SKM-1 treated with dmso at 0.1 percent for 144 hours (cell line): ENCODE data around the gene MAP3K5.
A peak's percentile ranks its signal among the peaks of the same experiment; 100 is the strongest.

Experiments used
- DNase-seq: peaks from one replicate; lab custom pipeline; 2025; ENCODE audit not compliant: unreplicated experiment; lab: John Stamatoyannopoulos, UW

Gene MAP3K5

DNA sequence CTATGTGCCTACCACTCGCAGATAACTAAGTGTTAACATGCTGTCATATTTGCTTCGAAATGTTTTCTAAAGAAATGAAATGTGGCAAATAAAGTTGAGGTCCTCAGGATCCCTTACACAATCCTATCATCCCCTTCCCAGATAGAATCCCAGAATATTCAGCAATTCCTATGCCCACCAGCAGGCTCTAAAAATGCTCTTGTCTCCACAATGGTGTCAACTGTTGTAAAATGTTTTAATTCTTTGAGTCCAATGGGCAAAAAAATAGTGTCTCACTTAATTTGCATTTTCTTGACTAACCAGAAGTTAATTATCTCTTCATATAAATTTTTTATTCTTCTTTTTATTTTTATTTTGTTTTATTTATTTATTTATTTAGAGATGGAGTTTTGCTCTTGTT, 138.2 kb downstream of the MAP3K5 start:
- DNase-seq: no peak

DNA sequence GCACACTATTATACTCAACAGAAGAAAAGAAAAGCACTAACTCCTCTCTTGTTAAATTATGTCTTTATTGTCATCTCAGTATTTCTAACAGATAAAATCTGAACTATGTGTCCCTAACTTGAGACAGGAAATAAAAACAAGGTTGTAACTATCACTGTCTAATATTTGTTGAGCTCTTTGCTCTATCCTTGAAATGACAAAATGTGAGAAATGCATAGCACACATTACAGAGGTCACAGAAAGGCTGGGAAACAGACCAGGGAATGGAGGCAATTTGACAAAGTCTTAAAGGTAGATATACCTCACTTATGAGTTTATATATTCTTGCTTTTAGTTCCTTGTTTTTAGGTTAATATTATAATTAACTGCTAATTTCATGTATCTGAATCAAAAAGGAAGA, 139.6 kb downstream of the MAP3K5 start:
- DNase-seq: no peak

DNA sequence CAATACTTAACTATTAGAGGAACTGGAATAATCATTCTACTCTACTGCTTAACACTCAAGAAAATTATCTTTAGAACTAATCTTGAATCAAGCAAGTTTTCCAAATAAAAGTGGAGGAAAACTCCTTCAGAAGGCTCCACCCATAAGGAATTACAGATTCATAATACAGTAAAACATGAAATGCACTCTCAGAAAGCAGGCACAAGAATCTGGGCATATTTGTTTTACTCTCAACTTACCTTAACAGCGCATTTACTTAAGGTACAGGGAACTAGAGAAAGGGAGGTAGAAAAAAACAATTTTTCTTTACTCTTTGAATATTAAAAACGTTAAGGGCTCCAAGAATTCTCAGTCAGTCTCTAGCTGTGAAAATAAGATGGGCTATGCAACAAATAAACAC, 140.3 kb downstream of the MAP3K5 start:
- no peak for DNase-seq

DNA sequence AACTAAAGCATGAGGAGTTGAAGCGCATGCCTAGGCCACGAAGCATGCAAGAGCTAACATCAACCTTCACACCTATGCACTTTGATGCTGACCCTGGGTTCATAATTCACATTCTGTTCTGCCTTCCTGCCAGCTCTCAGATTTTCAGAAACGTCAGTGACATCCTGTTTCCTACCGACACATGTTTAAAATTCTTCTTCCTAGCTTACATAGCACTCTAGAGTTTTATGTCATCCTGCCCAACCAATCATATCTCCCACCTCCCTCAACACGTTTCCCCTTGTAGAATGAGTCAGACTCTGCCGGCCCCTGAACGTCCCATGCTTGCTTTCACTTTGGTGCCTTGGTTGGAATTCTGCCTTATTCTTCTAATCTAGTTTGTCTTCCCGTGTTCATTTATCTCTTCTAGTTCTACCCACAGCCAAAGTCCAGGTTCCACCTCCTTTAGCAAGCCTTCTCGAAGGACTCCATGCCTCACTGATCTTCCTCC, 144.9 kb downstream of the MAP3K5 start:
- DNase-seq: no peak

DNA sequence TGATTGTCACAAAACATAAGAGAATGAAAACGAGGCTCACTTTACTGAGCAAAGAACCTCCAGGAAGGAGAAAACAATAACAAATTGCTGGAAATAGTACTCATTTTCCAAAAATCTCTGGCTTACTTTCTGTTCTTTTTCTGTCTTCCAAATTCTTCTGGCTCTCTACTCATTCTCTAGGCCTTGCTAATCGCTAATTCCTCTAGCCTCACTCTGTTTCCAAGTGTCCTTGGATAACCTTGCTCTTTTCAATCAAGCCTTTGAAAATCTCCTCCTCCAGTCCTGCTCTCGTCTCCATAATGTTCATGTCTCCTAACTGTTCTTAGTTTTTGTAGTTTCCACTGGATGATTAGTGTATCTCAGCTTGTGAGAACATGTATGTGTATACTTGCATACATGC, 145.9 kb downstream of the MAP3K5 start:
- DNase-seq: no peak

DNA sequence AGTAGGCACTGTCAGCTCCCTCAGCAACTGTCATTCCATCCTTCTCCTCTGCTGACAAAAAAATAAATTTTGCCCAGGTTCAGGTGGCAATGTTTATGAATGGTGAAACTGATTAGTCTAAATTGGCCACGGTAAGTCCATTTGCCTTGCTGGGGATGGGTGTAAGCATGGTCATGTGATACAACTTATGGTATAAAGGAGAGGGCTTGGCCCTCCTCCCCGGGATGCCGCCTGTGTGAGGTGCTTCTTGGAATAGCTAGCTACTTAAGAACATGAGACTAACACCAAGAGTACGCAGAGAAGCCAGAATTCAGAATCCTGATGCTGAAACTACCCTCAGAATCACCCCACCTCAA, 147.7 kb downstream of the MAP3K5 start:
- no peak for DNase-seq

DNA sequence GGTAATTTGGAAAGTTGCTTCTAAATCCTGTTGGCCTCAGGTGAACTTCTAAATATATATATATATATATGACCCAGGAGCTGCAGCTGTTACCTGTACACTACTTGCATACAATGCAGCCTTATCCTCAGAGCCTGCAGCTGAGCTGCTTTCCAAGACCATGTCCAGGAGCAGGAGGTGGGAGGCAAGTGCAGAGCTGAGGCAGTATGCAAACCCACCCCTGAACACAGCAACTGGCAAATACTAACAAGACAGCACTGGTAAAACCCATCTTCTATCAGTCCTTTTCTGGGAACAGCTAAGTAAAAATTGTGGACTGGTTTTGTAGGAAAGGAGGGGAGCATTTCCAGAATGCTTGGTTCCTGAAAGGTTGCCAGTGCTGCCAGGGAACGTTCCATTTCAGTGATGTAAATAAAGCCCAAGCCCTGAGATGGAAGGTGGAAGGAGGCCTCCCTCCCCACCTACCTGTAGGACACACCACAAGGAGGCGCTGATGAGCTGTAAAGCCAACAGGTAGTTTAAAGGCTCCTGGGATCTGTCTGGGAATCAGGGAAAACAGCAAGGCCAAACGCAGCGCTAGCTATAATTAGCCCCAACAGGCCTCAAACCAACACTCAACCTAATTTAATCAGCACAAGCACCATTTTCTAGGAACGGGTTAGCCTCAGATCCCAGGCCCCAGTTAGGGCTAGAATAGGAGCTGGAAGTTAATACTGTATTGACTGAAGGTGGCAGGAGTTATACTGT, 148.3 kb downstream of the MAP3K5 start:
- DNase-seq: peak; percentile 53

DNA sequence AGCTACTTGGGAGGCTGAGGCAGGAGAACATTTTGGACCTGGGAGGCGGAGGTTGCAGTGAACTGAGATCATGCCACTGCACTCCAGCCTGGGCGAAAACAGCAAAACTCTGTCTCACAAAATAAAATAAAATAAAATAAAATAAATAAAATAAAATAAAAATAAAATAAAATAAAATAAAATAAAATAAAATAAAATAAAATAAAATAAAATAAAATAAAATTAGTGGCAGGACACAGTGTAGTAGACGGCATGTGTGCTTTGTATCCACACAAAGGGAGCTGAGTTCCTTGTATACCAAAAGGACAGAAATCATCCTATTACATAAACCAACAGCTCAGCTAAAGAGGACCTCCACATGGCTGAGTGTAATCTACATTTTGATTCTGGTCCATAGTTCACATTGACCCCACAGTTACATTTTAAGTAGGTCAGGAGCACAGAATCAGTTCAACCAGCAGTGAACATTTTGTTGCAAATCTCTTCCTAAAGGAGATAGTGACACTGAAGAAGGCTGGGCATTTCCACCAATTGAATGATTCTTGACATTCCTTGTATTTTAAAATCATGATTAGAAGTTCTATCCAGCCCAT, 150.3 kb downstream of the MAP3K5 start:
- DNase-seq: no peak

DNA sequence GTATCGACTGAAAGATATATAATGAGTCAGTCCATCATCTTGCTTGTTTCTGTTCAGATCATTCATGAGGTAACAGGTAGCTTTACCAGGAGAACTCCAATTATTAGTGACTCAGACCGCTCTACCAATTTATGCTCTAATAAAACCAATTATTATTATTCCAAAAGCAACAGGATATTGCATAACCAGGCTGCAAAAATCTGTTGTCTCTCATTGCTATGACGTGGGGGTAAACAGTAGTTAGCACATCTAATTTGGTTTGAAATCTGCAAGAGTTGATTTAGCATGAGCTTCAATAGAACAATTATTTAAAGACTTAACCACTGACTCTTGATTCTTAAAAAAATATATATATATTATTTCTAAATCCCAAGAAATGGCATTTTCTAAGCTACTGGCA, 151.1 kb downstream of the MAP3K5 start:
- DNase-seq: no peak

DNA sequence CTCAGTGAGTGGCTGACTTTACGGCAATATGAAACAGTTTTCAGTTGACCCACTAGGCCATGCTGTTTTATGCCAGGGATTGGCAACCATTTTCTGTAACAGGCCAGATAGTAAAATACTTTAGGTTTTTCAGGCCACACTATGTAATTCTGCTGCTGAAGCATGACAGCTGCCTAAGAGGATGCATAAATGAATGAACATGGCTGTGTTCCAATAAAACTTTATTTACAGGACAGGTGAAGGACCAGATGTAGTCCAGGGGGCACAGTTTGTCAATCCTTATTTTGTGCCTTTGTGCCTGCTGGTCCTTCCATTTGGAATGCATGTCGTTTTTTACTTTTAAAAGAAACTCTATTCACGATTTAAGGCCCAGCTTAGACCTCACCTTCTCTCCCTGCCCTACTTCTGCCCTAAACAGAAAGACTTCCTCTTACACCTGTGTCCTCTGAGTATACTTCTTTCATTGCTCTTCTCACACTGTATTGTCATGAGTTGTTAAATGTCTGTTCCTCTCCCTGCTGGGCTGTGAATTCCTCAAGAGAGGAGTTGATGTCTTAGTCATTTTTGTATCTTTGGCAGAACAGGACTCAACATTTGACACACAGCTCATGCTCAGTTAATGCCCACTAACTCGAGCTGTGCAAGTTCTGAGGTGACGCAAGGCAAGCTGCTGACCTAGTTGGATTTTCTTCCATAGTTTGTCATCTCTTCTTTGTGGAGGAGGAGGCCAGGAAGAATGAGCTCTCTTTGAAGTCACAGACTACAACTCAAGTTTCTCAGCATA, 152.0 kb downstream of the MAP3K5 start:
- DNase-seq: no peak

DNA sequence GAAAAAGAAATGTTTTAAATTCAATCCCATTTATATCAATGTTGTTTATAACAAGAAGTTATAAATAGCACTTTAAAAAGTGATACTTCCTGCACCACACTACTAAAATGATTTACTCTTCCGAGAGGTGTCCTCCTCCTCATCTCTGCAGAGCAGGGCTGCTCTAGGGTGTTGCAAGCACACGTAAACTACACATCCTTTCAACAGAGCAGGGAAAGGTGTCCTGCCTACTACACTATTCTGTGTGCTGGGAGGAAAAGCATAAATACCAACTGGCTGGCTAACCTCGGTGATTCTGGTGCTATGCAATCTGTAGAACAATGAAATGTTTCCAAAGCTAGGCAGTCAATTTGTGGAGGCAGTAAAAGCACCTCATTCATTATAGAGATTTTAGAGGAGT, 152.6 kb downstream of the MAP3K5 start:
- DNase-seq: no peak

DNA sequence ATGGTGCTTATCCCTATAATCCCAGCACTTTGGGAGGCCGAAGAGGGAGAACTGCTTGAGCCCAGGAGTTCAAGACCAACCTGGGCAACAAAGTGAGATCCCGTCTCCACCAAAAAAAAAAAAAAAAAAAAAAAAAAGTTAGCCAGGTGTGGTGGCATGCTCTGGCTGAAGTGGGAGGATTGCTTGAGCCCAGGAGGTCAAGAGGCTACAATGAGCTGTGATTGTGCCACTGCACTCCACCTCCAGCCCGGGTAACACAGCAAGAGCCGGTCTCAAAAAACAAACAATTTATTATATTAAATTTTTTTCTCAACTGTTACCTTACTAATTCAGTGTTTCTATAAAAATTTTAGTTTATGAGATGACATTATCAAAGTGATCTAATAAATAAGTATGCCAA, 156.7 kb downstream of the MAP3K5 start:
- no peak for DNase-seq

DNA sequence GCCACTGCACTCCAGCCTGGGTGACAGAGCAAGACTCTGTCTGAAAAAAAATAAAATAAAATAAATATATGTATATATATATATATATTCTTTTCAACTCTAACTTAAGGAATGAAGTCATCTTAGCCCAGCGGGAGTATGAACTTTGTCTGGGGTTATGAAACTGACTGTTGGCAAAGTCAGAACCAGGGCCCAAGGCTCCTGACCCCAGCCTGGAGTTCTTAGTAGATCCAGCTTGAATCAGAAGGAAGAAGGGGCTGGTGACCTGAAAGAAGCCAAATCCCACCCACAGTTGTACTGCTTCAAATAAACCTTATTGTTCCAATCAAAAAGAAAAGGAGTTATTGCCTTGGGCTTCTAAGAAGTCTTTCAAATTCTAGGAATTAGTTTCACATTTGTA, 158.9 kb downstream of the MAP3K5 start:
- DNase-seq: no peak

DNA sequence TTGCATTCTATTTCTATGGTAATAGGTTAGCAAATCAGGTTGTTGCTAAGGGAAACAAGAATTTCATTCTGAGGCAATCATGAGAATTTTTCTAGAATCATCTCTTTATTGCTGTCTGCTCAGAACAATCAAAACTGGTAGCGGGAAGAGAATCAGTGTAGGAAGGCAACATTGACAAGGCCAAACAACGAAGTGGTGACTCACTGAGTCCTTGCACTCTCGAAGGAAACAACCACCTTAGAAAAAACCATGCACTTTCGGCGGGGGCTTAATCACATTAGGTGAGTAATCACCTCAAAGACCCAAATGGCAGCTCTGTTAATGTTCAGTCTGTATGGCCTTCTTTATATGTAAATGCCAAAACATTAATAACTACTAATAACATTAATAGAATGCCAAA, 163.3 kb downstream of the MAP3K5 start:
- no peak for DNase-seq

DNA sequence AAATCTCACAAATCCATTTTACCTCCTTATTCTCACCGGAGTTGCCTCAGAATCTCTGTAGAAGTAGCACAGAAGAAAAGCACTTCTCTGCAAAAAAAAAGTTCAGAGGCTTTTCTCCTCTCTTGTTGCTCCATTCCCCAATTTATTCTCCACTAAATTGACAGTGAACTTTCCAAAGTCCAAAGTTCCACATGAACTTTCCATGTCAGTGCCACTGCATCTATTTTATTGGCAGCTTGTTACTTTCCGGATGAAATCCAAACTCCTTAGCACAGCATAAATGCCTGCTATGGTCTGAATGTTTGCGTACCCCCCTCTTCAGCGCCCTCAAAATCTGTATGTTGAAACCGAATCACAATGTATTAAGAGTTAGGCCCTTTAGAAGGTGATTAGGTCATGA, 165.1 kb downstream of the MAP3K5 start:
- DNase-seq: no peak

DNA sequence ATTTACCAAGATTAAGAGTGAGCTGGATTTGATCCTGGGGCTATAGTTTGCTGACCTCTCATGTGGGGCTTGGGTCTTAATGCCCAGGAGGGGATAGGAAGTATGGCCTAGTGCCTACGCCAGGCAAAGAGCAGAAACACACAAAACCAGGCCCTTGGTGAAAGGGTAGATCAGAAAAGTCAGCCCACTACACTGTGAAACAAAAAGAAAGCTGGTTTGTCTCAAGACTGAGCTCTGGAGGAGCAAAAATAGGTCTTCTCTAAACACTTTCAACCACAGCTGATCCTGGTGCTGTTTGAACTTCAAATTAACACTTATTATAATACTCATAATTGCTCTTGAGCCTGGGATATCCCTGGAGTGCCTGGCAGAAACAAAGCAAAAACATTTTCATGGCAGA, 167.0 kb downstream of the MAP3K5 start:
- DNase-seq: no peak

DNA sequence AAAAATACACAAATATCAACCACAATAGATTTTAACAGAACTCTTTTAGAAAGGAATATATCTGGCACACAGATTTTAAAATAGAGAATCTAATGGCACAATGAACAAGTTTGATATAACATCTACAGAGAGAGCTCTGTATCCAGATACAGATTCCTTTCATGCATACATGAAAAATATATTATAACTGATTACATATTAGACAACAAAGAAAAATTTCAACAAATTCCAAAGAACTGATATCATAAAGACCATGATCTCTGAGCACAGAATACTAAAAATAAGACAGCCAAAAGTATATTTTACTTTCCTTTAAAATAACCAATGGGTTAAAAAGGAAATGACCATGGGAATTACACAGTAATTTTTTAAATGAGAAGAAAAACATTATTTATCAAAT, 167.9 kb downstream of the MAP3K5 start:
- DNase-seq: no peak

DNA sequence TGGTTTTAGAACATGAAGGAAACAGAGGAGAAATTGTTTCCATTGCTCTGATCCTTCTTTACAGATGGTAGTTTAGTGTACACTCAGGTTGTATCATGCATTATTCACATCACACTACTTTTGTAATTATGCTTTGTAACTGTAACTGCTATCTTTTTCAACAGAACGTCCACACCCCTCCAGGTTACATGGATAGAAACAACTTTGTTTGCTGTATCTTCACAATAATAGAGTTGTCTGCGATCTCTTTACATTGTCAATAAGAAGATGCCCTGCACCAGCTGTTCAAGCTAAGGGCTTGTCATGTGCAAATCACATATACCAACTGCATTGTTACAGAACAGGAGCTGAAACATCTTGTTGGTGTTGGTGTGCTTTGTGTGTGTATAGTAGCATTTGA, 174.2 kb downstream of the MAP3K5 start:
- no peak for DNase-seq

DNA sequence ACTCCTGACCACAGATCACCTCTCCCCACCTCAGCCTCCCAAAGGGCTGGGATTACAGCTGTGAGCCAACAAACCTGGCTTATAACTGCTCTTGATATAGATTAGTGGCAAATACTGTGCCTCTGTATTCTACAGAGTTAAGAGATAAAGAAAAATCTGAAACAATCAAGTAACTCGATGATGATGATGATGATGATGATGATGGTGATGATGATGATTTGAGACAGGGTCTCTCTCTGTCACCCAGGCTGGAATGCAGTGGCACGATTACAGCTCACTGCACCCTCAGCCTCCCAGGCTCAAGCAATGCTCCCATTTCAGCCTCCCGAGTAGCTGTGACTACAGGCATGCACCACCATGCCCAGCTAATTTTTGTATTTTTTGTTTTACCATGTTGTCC, 175.8 kb downstream of the MAP3K5 start:
- DNase-seq: no peak

DNA sequence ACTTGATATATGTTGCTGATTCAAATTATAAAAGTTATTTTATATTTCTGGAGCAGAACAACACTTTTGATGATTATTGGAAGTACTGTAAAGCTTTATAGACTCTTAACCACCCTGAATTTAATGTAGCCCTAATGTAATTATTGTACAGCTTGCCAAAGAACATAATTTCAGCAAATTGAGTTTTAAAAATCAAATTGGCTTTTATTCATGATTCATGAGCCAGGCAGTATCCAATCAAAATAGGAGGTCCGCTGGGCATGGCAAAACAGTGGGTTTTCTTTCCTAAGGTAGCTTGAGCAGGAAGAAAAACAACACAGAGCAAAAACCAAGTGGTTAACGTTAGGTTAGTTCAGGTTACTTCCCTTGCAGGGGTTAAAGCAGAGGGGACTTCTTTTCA, 177.3 kb downstream of the MAP3K5 start:
- no peak for DNase-seq

DNA sequence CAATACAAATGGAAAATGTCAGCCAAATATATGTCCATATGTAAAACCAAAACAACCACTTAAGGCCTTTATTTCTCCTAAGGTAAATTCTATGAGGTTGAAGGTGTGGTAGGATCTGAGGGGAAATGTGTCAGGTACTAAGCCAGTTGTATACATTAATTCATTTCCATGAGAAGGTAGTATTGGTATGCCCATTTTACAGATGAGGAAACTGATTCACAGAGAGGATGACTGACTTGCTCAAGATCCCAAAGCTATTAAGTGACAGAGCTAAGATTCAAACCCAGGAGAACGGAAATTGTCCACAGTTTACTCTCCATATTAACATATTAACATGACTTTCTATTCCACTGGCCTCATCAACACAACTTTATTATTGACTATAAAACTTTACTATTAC, 177.9 kb downstream of the MAP3K5 start:
- DNase-seq: no peak

DNA sequence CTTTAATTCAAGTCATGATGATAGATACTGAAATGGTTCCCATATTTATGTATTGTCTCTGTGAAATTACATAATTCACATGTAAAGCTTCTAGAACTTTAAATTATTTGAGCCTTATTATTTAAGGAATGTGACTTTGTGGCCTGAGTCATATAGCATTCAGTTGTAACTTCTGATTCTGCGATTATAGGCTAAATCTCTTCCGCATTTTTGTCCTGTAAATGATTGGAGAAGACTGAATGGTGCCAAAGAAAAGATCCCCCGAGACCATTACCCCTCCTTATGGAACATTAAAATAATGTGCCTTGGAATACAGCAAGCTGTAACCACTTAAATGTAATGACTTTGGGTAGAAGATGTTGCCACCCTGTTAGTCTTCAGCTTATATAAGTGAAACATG, 178.8 kb downstream of the MAP3K5 start:
- no peak for DNase-seq
